Thyroid gland (tissue), 4 donors: Measurements from ENCODE around the gene WDR47.

Experiments
- POLR2A ChIP-seq, 2 donors: fragments of 450-650 bp; IDR thresholded peaks; one replicate each; pipeline ENCODE4 v1.6.1; 2017; ENCODE audit warnings: antibody characterized with exemption in 2 of 2, mild to moderate bottlenecking in 2 of 2, moderate library complexity in 1 of 2
- TF ChIP-seq, protein P1 (sequence below), 6 experiments: fragments of 200-600 bp in 3 of 6; fragments of 450-650 bp in 3 of 6; sonication (generic) in 3 of 6; IDR thresholded peaks; one replicate each; pipeline ENCODE4 v1.5.1; 2016 to 2019; ENCODE audit warnings: antibody characterized with exemption in 6 of 6, mild to moderate bottlenecking in 2 of 6, inconsistent platforms in 1 of 6, moderate library complexity in 1 of 6

DNA sequence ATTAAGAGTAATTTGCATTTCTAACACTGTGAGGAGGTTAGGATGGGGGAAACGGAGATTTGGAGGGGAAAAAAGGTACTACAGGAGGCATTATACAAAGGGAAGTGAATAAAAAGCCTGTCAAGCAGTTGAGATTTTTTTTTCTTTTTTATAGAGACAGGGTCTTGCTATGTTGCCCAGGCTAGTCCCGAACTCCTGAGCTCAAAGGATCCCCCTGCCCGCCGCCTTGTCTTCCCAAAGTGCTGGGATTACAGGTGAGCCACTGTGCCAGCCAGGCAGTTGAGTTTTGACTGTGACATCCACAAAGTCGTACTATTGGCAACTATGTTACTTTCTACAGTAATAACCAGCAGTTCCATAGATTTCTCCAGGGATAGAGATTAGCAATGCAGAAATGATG is 81.2 kb downstream of the WDR47 start:
- no peak for TF ChIP-seq POLR2A (IDR thresholded peaks at IDR 0.05)
- TF ChIP-seq, protein P1, sequence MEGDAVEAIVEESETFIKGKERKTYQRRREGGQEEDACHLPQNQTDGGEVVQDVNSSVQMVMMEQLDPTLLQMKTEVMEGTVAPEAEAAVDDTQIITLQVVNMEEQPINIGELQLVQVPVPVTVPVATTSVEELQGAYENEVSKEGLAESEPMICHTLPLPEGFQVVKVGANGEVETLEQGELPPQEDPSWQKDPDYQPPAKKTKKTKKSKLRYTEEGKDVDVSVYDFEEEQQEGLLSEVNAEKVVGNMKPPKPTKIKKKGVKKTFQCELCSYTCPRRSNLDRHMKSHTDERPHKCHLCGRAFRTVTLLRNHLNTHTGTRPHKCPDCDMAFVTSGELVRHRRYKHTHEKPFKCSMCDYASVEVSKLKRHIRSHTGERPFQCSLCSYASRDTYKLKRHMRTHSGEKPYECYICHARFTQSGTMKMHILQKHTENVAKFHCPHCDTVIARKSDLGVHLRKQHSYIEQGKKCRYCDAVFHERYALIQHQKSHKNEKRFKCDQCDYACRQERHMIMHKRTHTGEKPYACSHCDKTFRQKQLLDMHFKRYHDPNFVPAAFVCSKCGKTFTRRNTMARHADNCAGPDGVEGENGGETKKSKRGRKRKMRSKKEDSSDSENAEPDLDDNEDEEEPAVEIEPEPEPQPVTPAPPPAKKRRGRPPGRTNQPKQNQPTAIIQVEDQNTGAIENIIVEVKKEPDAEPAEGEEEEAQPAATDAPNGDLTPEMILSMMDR (IDR thresholded peaks at IDR 0.05): no peak
